GM19023 (cell line): ENCODE data around the gene SLCO3A1.
"Not testable (repeated sequence)": the region's sequence is repeated elsewhere in the genome, so short reads cannot be mapped to it uniquely, and the experiment has no call there.

Experiments
- ATAC-seq: cut with Tn5 transposase; IDR thresholded peaks from one replicate; pipeline ENCODE4 v1.9.1; 2021; ENCODE audit warnings: mild to moderate bottlenecking, moderate library complexity; ENCODE audit not compliant: unreplicated experiment

Gene SLCO3A1

GRCh38 chr15:92061511-92062195 is 208.1 kb downstream of the SLCO3A1 start:
- ATAC-seq: no peak

- ATAC-seq: no peak
Measured at GRCh38 chr15:92062505-92062904, 209.0 kb downstream of the SLCO3A1 start.

GRCh38 chr15:92068121-92068520 is 214.6 kb downstream of the SLCO3A1 start:
- ATAC-seq: no peak

- peak; percentile 49 for ATAC-seq
Measured at GRCh38 chr15:92069308-92070250, 216.1 kb downstream of the SLCO3A1 start.

GRCh38 chr15:92070251-92070650 is 216.7 kb downstream of the SLCO3A1 start:
- ATAC-seq: not testable (repeated sequence)

GRCh38 chr15:92071045-92071634 is 217.6 kb downstream of the SLCO3A1 start:
- no peak for ATAC-seq

- ATAC-seq: no peak
Measured at GRCh38 chr15:92073044-92073785, 219.7 kb downstream of the SLCO3A1 start.

- ATAC-seq: no peak
Measured at GRCh38 chr15:92074101-92074500, 220.6 kb downstream of the SLCO3A1 start.

- ATAC-seq: no peak
Measured at GRCh38 chr15:92074646-92075045, 221.1 kb downstream of the SLCO3A1 start.

GRCh38 chr15:92075764-92076163 is 222.3 kb downstream of the SLCO3A1 start:
- no peak for ATAC-seq

- ATAC-seq: no peak
Measured at GRCh38 chr15:92076541-92076940, 223.0 kb downstream of the SLCO3A1 start.

GRCh38 chr15:92077353-92078085 is 224.0 kb downstream of the SLCO3A1 start:
- peak; percentile 67 for ATAC-seq

GRCh38 chr15:92078270-92078669 is 224.8 kb downstream of the SLCO3A1 start:
- ATAC-seq: no peak

- no peak for ATAC-seq
Measured at GRCh38 chr15:92079047-92079446, 225.5 kb downstream of the SLCO3A1 start.

GRCh38 chr15:92079647-92080255 is 226.2 kb downstream of the SLCO3A1 start:
- no peak for ATAC-seq

- ATAC-seq: no peak
Measured at GRCh38 chr15:92082006-92082843, 228.7 kb downstream of the SLCO3A1 start.

- no peak for ATAC-seq
Measured at GRCh38 chr15:92083190-92083589, 229.7 kb downstream of the SLCO3A1 start.

GRCh38 chr15:92087211-92087610 is 233.7 kb downstream of the SLCO3A1 start:
- no peak for ATAC-seq

- no peak for ATAC-seq
Measured at GRCh38 chr15:92091155-92091734, 237.7 kb downstream of the SLCO3A1 start.
